Eye (tissue), 1 donor: ENCODE data around the gene CARS1.

Experiments used
- DNase-seq: peaks from one replicate; pipeline ENCODE4 v3.0.0-alpha.2; 2015

CARS1 gene

GRCh38 chr11:2990617-2991451 lies 66.4 kb downstream of the CARS1 start:
- DNase-seq: no peak

GRCh38 chr11:2989551-2989950 lies 67.7 kb downstream of the CARS1 start:
- DNase-seq: no peak

- DNase-seq: no peak
These were observed 68.2 kb downstream of the CARS1 start for GRCh38 chr11:2989006-2989405.

- DNase-seq: no peak
These were observed 69.1 kb downstream of the CARS1 start for GRCh38 chr11:2987881-2988861.

GRCh38 chr11:2983908-2984307 lies 73.3 kb downstream of the CARS1 start:
- no peak for DNase-seq

GRCh38 chr11:2982214-2982613 lies 75.0 kb downstream of the CARS1 start:
- DNase-seq: no peak

GRCh38 chr11:2981130-2981529 lies 76.1 kb downstream of the CARS1 start:
- no peak for DNase-seq

- DNase-seq: no peak
These were observed 76.9 kb downstream of the CARS1 start for GRCh38 chr11:2980168-2980840.

GRCh38 chr11:2977113-2977512 lies 80.1 kb downstream of the CARS1 start:
- no peak for DNase-seq

- no peak for DNase-seq
These were observed 80.7 kb downstream of the CARS1 start for GRCh38 chr11:2976294-2977063.

GRCh38 chr11:2975594-2975993 lies 81.6 kb downstream of the CARS1 start:
- DNase-seq: peak; percentile 34

- no peak for DNase-seq
These were observed 83.0 kb downstream of the CARS1 start for GRCh38 chr11:2974272-2974671.

- no peak for DNase-seq
These were observed 88.8 kb downstream of the CARS1 start for GRCh38 chr11:2968341-2968900.

GRCh38 chr11:2964782-2965181 lies 92.4 kb downstream of the CARS1 start:
- DNase-seq: no peak

GRCh38 chr11:2963761-2964160 lies 93.5 kb downstream of the CARS1 start:
- no peak for DNase-seq

GRCh38 chr11:2963112-2963754 lies 94.0 kb downstream of the CARS1 start:
- DNase-seq: no peak

- DNase-seq: no peak
These were observed 96.1 kb downstream of the CARS1 start for GRCh38 chr11:2961080-2961479.

GRCh38 chr11:2960139-2960538 lies 97.1 kb downstream of the CARS1 start:
- no peak for DNase-seq

GRCh38 chr11:2958251-2958650 lies 99.0 kb downstream of the CARS1 start:
- DNase-seq: no peak

GRCh38 chr11:2955906-2956476 lies 101.2 kb downstream of the CARS1 start:
- no peak for DNase-seq

GRCh38 chr11:2954263-2954662 lies 103.0 kb downstream of the CARS1 start:
- no peak for DNase-seq
